Lower leg skin (tissue), 3 donors: ENCODE results near the gene SVIL.

ENCODE experiments used
- POLR2A ChIP-seq, 2 donors: fragments of 450-650 bp; IDR thresholded peaks; one replicate each; pipeline ENCODE4 v1.6.1; 2016 to 2017; ENCODE audit warnings: antibody characterized with exemption in 2 of 2, mild to moderate bottlenecking in 1 of 2, moderate library complexity in 1 of 2
- TF ChIP-seq, protein P1 (sequence below), 3 donors: fragments of 450-650 bp; IDR thresholded peaks; one replicate each; pipeline ENCODE4 v1.5.1; 2016; ENCODE audit warnings: antibody characterized with exemption in 3 of 3, mild to moderate bottlenecking in 3 of 3, moderate library complexity in 2 of 3

DNA sequence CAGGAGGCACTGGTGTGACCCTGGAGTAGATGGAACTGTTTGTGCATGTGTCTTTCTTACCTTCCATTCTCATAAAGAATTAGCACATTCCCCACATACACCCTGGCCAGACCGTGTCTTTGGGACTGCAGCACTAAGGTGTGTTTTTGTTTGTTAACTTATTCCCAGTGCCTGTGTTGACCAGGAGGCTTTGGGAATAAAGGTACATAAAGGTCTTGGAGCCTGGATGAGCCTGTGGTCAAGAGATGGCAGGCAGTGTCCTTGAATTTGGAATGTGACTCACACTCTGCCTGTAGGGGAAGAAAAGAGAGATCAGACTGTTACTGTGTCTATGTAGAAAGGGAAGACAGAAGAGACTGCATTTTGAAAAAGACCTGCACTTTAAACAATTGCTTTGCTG, 208.4 kb downstream of the SVIL start:
- TF ChIP-seq, protein P1, sequence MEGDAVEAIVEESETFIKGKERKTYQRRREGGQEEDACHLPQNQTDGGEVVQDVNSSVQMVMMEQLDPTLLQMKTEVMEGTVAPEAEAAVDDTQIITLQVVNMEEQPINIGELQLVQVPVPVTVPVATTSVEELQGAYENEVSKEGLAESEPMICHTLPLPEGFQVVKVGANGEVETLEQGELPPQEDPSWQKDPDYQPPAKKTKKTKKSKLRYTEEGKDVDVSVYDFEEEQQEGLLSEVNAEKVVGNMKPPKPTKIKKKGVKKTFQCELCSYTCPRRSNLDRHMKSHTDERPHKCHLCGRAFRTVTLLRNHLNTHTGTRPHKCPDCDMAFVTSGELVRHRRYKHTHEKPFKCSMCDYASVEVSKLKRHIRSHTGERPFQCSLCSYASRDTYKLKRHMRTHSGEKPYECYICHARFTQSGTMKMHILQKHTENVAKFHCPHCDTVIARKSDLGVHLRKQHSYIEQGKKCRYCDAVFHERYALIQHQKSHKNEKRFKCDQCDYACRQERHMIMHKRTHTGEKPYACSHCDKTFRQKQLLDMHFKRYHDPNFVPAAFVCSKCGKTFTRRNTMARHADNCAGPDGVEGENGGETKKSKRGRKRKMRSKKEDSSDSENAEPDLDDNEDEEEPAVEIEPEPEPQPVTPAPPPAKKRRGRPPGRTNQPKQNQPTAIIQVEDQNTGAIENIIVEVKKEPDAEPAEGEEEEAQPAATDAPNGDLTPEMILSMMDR (IDR thresholded peaks at IDR 0.05) = no peak
- TF ChIP-seq POLR2A (IDR thresholded peaks at IDR 0.05) = no peak
